ENCODE measurements around the gene AP3M1.

Gene AP3M1

DNA sequence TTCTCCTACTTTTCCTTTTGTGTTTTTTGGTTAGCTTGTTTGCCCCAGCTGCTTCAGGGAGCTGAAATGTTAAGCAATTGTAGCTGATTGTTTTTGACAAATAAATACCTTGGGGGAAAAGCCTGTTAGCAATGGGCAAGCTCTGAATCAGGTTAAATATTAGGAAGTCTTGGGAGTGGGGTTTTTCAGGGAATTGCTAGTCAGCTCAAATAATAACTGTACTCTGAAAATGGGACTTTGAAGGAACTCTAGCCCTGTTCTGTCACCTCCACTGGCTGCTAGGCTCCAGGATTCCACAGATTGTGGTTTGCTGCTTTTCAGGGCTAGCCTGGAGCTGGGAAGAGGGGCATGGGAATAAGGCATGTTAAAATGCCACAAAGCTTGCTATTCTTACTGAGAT is 39.9 kb upstream of the AP3M1 start:
- TF ChIP-seq, protein P1, sequence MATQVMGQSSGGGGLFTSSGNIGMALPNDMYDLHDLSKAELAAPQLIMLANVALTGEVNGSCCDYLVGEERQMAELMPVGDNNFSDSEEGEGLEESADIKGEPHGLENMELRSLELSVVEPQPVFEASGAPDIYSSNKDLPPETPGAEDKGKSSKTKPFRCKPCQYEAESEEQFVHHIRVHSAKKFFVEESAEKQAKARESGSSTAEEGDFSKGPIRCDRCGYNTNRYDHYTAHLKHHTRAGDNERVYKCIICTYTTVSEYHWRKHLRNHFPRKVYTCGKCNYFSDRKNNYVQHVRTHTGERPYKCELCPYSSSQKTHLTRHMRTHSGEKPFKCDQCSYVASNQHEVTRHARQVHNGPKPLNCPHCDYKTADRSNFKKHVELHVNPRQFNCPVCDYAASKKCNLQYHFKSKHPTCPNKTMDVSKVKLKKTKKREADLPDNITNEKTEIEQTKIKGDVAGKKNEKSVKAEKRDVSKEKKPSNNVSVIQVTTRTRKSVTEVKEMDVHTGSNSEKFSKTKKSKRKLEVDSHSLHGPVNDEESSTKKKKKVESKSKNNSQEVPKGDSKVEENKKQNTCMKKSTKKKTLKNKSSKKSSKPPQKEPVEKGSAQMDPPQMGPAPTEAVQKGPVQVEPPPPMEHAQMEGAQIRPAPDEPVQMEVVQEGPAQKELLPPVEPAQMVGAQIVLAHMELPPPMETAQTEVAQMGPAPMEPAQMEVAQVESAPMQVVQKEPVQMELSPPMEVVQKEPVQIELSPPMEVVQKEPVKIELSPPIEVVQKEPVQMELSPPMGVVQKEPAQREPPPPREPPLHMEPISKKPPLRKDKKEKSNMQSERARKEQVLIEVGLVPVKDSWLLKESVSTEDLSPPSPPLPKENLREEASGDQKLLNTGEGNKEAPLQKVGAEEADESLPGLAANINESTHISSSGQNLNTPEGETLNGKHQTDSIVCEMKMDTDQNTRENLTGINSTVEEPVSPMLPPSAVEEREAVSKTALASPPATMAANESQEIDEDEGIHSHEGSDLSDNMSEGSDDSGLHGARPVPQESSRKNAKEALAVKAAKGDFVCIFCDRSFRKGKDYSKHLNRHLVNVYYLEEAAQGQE (IDR thresholded peaks at IDR 0.05; ENCODE audit: insufficient read depth in 1 of 2, low read depth in 2 of 2, low read length in 2 of 2): no peak
- TF ChIP-seq TAF1 (IDR thresholded peaks at IDR 0.05; ENCODE audit: borderline replicate concordance, insufficient read depth, low read length) (no peak), SIN3A (IDR thresholded peaks at IDR 0.05; ENCODE audit: borderline replicate concordance, insufficient read depth, low read length) (no peak), FOXP2 (optimal IDR thresholded peaks at IDR 0.05; ENCODE audit: borderline replicate concordance, extremely low read depth, extremely low read length, insufficient read depth) (no peak)

DNA sequence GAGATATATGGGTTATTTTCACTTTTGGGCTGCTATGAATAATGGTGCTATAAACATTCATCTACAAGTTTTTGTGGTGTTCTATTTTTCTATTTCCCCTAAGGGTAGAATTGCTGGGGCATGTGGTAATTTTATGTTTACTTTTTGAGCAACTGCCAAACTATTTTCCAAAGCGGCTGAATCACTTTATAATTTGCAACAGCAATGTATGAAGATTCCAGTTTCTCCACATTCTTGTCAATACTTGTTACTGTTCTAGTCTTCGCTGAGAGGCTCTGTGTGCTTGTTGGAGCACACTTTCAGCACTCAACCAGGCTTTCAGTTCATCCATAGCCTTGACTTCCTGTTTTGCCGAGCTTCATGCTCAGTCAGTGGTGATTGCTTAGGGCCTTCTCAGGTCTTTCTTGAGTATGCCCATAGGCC is 39.4 kb upstream of the AP3M1 start:
- TF ChIP-seq POLR2AphosphoS5 (IDR thresholded peaks at IDR 0.05; ENCODE audit: low read depth, low read length): no peak
- TF ChIP-seq, protein P1 (IDR thresholded peaks at IDR 0.05; ENCODE audit: insufficient read depth in 1 of 2, low read depth in 2 of 2, low read length in 2 of 2): no peak
- no peak for TF ChIP-seq SIN3A (IDR thresholded peaks at IDR 0.05; ENCODE audit: borderline replicate concordance, insufficient read depth, low read length)
- no peak for TF ChIP-seq TAF1 (IDR thresholded peaks at IDR 0.05; ENCODE audit: borderline replicate concordance, insufficient read depth, low read length)
- no peak for TF ChIP-seq FOXP2 (optimal IDR thresholded peaks at IDR 0.05; ENCODE audit: borderline replicate concordance, extremely low read depth, extremely low read length, insufficient read depth)

DNA sequence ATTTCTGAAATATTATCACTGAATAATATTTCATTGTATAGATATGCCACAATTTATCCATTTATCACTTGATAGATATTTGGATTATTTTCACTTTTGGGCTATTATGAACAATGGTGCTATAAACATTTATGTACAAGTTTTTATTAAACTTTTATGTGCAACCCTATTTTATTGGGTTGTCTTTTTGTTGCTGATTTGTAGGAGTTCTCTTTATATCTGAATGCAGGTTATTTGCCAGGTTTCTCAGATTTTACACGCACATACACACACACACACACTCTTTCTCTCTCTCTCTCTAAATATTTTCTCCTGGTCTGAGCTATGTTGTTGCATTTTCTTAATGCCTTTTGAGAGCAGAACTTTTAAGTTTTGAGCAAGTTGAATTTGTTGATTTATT is 36.6 kb upstream of the AP3M1 start:
- TF ChIP-seq POLR2AphosphoS5 (IDR thresholded peaks at IDR 0.05; ENCODE audit: low read depth, low read length): no peak
- no peak for TF ChIP-seq TAF1 (IDR thresholded peaks at IDR 0.05; ENCODE audit: borderline replicate concordance, insufficient read depth, low read length)
- no peak for TF ChIP-seq SIN3A (IDR thresholded peaks at IDR 0.05; ENCODE audit: borderline replicate concordance, insufficient read depth, low read length)
- TF ChIP-seq, protein P1 (IDR thresholded peaks at IDR 0.05; ENCODE audit: insufficient read depth in 1 of 2, low read depth in 2 of 2, low read length in 2 of 2): no peak
- no peak for TF ChIP-seq FOXP2 (optimal IDR thresholded peaks at IDR 0.05; ENCODE audit: borderline replicate concordance, extremely low read depth, extremely low read length, insufficient read depth)

DNA sequence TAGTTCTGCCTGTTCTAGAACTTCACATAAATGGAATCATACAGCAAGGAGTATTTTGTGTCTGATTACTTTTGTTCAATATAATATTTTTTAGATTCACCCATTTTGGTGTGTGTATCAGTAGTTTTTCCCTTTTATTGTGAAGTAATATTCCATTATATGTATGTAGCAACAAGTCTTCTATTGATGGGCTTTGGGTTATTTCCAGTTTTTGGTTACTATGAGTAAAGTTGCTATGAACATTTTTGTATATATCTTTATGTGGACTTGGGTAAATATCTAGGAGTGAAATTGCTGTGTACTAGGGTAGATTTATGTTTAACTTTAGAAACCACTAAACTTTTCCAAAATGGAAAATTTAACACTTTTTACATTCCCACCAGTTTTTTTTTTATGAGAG is 36.0 kb upstream of the AP3M1 start:
- TF ChIP-seq SIN3A (IDR thresholded peaks at IDR 0.05; ENCODE audit: borderline replicate concordance, insufficient read depth, low read length): no peak
- no peak for TF ChIP-seq FOXP2 (optimal IDR thresholded peaks at IDR 0.05; ENCODE audit: borderline replicate concordance, extremely low read depth, extremely low read length, insufficient read depth)
- TF ChIP-seq, protein P1 (IDR thresholded peaks at IDR 0.05; ENCODE audit: insufficient read depth in 1 of 2, low read depth in 2 of 2, low read length in 2 of 2): no peak

DNA sequence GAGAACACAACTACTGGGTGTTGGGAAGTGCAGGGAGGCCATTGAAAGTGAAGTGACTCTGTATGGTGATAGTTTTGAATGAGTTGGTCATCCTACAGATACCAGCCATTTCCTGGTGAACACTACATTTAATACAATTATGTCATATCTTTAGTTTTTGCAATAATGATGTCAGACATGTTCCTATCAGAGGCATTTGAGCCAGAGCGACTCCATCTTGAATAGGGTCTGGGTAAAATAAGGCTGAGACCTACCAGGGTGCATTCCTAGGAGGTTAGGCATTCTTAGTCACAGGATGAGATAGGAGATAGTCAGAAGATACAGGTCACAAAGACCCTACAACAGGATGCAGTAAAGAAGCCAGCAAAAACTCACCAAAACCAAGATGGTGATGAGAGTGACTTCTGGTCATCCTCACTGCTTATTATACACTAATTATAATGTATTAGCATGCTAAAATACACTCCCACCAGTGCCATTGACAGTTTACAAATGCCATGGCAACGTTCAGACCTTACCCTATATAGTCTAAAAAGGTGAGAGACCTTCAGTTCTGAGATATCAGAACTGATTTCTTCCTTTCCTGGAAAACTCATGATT is 28.6 kb upstream of the AP3M1 start:
- TF ChIP-seq, protein P1 (IDR thresholded peaks at IDR 0.05; ENCODE audit: insufficient read depth in 1 of 2, low read depth in 2 of 2, low read length in 2 of 2): no peak
- TF ChIP-seq SIN3A (IDR thresholded peaks at IDR 0.05; ENCODE audit: borderline replicate concordance, insufficient read depth, low read length) (no peak), POLR2AphosphoS5 (IDR thresholded peaks at IDR 0.05; ENCODE audit: low read depth, low read length) (no peak), FOXP2 (optimal IDR thresholded peaks at IDR 0.05; ENCODE audit: borderline replicate concordance, extremely low read depth, extremely low read length, insufficient read depth) (no peak), TAF1 (IDR thresholded peaks at IDR 0.05; ENCODE audit: borderline replicate concordance, insufficient read depth, low read length) (no peak)

Data from PFSK-1 (cell line).